Stimulated activated CD4-positive, alpha-beta T cell treated with anti-CD3 and anti-CD28 coated beads, TNF-alpha, amount 100 ng/mL, for 4 hours (primary cell): ENCODE data around the gene ATAD3C.
A peak's percentile ranks its signal among the peaks of the same experiment; 100 is the strongest.
"Not testable (repeated sequence)": the region's sequence is repeated elsewhere in the genome, so short reads cannot be mapped to it uniquely, and the experiment has no call there.

Source experiments
- DNase-seq, 3 experiments: peaks; one replicate each; pipeline ENCODE4 v3.0.0-alpha.2; 2020; ENCODE audit warnings: low read depth in 3 of 3

ATAD3C gene

DNA sequence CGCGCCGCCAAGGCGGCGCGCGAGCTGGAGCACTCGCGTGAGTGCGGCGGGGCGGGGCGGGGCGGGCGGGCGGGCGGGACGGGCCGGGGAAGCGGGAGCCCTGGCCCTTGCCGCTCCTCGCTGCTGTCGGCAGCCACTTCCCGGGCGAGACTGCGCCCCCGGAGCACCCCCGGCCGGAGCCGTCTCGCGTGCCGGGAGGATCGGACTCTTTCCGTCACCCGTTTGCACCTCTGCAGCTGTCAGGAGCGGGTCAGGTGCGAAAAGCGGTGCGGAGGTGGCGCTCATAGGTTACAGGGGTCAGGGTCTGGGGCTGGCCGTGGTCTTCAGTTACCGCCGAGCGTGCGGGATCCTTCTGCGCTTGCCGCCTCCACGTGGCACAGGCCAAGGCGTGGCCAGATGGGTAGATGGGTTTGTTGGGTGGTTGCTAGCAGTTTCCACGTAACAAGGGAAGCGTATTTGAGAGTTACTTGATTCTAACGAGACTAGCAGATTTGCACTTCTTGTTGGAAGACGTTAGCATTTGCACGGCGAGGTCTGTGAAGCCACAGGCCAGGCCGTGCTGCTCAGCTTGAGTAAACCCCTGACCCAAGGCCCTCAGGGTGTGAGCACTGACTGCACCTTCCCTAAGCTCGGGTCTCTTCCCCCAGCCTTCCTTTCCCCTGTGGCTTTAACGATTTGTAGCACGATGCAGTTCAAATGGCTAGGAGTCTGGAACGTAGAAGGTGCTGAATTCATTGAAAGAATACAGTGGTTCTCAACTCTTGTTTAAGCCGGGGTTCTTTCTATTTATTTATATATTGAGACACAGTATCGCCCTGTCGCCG is 22.8 kb downstream of the ATAD3C start:
- DNase-seq: peak in 1 of 3 experiments; percentile 23

DNA sequence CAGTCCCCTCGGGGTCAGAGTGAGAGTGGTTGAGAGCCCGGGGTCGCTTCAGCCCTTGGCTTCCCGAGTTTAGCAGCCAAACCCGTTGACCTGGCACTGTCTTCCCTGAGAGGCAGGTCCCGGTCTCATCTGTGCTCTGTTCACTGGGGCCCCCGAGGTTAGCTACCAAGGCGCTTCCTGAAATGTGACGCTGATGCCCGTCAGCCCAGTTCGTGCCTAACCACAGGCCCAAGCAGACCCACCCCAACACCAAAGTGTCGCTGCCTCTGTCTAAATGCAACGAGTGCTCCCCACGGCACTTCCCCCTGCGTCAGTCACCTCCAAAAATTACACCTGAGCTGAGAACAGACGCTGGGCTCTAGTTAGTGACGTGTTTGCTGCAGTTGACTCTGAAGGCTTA is 26.5 kb downstream of the ATAD3C start:
- not testable (repeated sequence) for DNase-seq

DNA sequence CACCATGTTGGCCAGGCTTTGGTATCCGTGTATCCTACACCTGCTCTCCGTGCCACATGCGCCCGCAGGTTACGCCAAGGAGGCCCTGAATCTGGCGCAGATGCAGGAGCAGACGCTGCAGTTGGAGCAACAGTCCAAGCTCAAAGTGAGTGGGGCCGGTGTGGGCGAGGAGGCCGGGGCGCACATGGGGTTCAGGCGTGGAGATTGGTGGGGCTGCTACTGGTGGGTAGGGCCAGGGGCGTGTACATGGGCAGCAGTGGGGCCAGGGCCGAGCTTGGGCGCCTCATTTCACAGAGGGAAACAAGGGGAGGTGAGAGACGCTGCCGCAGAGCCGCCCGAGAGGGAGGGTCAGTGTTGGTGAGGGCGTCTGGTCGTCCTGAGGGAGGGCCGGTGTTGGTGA is 27.7 kb downstream of the ATAD3C start:
- DNase-seq: no peak

DNA sequence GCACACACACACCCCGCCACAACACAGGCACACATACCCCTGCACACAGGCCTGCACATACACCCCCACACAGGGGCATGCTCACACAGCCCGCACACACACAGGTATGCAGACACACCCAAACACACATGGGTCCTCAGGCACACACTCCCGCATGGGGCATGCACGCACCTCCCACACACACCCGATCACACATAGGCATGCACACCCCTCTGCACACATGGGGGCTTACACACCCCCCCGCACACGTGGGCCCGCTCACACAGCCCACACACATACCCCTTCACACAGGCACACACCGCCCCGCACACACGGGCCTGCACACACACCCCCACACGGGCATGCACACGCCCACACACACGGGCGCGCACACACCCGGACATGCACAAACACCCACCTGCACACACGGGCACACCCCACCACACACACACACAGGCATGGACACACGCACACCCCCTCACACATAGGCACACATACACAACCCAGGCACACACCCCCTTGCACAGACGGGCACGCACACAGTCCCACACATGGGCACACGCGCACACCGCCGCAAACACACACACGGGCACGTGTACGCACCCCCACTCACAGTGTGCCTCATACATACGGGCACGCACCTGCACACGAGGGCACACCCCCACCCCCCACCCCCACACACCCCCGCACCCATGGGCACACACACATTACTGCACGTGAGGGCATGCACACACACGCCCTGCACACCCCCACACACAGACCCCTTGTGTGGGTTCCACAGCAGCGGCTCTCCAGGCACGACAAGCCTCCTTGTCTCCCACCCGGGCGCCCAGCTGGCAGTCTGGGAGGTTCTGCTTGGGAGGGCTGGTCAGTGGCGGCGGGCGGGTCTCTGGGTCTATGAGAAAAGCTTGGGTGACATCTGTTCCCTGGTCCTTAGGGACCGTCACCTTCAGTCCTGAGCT is 30.3 kb downstream of the ATAD3C start:
- DNase-seq: no peak

DNA sequence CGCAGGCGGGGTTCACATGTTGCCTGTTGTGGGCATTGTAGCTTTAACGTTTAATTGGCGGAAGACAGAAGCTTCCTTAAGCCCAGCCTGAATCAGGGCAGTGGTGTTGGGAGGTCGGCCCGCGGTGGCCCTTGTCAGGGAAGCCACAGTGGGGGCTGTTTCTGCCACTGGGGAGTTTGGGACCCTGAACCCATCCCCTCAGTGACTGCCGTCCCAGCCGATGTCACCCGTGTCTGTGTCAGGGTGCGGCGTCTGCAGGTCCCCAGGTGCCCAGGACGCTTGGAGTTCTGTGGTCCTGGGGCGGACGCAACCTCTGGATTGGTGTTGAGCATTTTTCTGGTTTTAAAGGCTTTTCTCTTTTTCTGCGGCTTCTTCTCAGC is 31.0 kb downstream of the ATAD3C start:
- DNase-seq: not testable (repeated sequence)

DNA sequence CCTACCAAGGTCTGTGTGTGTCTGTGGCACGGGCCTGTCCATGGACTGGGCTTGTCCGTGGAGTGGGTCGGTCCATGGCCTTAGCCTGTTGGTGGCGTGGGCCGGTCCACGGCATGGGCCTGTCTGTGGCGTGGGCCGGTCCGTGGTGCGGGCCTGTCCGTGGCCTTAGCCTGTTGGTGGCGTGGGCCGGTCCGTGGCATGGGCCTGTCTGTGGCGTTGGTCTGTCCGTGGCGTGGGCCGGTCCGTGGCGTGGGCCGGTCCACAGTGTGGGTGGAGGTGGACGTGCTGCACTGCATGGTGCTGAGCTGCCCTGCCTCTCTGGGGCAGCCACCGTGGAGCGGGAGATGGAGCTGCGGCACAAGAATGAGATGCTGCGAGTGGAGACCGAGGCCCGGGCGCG is 32.3 kb downstream of the ATAD3C start:
- not testable (repeated sequence) for DNase-seq

DNA sequence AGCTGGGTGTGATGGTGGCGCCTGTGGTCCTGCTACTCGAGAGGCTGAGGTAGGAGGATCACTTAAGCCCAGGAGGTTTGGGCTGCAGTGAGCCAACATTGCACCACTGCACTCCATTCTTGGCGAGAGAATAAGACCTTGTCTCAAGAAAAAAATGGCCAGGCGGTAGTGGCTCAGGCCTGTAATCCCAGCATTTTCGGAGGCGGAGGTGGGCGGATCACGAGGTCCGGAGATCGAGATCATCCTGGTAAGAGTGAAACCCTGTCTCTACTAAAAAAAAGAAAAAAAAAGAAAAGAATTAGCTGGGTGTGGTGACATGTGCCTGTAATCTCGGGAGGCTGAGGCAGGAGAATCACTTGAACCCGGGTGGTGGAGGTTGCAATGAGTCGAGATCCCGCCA is 33.4 kb downstream of the ATAD3C start:
- DNase-seq: no peak

DNA sequence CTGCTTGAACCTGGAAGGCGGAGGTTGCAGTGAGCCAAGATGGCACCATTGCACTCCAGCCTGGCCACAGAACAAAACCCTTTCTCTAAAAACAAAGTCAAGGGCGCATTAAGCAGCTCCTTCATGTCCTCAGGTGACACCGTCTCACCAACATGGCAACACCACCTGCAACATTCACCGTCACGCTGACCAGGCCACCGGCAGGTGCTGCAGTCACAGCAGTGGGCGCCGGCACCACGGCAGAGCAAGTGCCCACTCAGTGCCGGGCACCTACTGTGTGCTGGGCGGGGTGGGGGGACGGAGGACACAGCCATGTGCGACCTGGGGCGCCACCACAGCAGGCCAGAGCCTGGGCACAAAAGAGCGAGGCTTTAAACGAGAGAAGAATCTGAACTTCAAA is 34.2 kb downstream of the ATAD3C start:
- DNase-seq: no peak

DNA sequence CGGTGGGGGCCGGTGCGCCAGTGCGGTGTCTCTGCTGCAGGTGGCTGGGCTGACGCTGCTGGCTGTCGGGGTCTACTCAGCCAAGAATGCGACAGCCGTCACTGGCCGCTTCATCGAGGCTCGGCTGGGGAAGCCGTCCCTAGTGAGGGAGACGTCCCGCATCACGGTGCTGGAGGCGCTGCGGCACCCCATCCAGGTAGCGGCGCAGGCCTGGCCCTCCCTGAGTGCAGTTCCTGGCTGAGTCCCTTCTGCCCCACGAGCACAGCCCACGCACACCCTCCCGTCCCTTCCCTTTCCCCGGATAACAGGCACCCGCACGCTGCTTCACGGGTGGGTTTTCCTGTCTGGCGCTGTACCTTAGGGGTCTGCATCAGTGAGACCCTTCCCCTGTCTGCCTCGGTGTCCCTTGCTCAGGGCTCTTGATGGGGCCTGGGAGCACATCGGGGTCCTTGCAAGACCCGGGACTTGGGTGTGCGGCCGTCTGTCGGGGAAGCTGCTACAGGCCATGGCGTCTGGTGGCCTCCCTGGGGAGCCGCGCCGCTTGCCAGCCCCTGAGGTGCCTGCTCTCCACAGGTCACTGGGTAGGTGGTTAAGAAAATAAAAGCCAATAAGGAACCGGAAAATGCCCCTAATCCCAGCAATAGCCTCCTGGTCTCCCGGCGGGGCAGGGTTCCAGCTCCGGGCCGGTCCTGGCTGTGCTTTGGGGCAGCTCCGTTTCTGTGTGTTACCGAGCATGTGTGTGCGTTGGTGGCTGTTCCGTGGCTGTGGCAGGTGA is 35.7 kb downstream of the ATAD3C start:
- not testable (repeated sequence) for DNase-seq

DNA sequence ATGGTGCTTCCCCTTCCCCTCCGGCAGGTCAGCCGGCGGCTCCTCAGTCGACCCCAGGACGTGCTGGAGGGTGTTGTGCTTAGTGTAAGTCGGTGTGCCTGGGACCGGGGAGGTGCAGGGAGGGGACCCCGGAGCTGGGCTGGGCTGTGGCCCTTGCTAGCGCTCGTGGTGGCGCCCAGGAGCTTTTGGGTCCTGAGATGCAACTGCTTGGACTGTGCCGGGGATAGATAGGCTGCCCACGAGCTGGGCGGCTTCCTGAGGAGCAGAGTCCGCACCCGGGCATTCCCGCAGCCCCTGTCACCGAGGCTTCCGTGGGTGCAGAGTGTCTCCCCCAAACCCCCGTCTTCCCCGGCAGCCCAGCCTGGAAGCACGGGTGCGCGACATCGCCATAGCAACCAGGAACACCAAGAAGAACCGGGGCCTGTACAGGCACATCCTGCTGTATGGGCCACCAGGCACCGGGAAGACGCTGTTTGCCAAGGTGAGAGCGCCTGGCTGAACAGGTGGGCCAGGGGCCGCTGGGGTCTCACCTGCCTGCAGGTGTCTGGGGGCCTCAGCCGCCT is 36.3 kb downstream of the ATAD3C start:
- DNase-seq: not testable (repeated sequence)

DNA sequence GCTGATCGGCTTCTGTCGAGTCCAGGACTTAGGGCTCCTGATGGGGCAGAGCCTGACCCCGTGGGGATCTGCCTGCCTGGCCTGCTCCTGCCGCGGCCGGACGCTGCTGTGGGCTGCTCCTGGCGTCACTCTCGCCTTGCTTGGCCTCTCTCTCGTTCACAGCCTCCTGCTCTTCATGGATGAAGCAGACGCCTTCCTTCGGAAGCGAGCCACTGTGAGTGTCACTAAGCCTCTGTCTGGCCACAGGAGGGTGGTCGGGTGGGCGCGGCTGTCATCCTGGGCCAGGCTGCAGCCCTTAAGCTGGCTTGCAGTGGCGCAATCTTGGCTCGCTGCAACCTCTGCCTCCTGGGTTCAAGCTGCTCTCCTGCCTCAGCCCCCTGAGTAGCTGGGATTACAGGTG is 38.2 kb downstream of the ATAD3C start:
- DNase-seq: no peak

DNA sequence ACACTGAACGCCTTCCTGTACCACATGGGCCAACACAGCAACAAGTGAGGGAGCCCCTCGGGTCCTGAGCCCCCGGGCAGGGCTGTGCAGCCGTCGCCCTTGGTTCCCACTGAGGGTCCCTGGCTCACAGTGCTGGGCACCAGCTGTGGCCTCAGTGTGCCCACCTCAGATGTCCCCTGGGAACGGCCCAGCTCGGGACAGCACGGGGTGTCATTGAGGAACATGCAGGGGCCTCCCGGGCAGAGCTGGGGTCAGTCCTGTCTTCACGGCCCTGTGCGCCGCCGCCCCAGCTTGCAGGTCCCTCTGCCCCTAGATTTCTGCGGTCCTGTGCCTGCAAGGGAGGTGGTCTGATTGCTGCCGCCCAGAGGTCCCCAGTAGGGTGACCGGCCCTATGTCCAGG is 39.7 kb downstream of the ATAD3C start:
- DNase-seq: no peak

DNA sequence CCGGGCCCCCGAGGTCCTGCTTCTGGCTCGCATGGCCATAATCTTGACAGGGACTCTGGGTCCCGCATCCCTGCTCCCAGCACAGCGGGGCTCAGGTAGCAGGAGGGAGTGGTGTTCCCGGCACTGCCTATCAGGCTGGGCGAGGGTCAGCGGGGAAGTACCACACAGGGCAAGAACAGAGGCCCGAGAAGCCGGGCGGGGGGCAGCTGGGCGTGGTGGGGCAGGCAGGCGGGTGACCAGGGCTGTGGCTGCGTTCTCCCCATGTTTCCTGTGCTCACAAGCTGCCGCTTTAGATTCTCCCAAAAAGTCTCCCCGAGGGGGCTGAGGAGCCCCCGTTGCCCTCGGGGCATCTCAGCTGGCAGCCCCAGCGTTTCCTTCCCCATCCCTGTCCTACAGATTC is 40.4 kb downstream of the ATAD3C start:
- DNase-seq: no peak

DNA sequence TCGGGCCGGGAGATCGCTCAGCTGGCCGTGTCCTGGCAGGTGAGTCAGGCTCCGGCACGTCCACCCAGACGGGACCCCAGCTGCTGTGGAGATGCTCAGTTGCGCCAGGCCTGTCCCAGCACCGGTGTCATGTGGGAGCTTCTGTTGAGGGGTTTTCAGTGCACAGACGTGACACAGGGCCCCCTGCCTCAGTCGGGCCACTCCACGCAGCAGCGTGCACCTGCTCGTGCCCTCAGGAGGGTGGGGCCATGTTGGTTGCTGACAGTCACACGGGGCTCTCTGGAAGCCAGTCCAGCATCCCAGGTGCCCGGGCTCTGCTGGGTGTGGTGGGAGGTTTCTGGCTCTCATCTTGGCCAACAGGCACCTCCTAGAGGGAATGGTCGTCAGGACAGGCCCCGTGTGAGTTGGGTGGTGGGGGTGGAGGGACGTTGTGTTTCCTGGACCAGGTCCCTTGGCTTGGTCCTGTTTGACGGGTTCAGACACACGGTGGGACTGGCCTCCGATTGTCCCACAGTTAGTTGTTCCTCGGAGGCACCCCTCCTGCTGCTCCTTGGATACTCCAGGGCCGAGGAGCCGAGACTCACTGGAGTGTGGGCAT is 41.2 kb downstream of the ATAD3C start:
- DNase-seq: no peak

DNA sequence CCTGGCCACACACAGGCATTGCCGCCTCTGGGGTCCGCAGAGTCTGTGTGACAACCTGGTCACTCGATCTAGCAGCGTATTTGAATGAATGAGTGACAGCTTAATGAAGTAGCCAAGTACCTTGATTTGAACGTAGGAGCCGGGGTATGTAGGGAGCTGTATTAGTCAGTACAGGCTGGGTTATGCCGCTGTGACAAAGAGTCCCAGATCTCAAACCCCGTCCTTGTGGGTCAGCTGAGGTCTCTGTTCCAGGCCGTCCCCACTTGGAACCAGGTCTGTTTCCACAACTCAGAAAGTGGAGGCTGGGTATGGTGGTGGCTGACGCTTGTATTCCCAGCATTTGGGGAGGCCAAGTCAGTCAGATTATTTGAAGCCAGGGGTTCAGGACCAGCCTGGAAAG is 42.1 kb downstream of the ATAD3C start:
- no peak for DNase-seq

DNA sequence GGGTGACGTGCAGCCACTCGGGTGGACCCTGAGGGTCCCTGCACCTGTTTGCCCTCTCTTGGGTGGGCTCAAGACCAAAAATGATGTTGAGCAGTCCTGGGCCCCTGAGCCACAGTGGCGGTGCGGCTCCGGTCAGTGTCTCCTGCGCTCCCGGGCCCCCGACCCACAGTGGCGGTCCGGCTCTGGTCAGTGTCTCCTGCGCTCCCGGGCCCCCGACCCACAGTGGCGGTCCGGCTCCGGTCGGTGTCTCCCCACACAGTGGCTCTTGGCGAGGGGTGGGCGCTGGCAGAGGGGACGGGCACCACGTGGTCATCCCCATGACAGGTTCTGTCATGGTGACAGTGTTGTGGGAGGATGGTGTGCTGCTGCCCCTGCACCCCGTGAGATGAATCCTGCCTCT is 44.8 kb downstream of the ATAD3C start:
- not testable (repeated sequence) for DNase-seq

DNA sequence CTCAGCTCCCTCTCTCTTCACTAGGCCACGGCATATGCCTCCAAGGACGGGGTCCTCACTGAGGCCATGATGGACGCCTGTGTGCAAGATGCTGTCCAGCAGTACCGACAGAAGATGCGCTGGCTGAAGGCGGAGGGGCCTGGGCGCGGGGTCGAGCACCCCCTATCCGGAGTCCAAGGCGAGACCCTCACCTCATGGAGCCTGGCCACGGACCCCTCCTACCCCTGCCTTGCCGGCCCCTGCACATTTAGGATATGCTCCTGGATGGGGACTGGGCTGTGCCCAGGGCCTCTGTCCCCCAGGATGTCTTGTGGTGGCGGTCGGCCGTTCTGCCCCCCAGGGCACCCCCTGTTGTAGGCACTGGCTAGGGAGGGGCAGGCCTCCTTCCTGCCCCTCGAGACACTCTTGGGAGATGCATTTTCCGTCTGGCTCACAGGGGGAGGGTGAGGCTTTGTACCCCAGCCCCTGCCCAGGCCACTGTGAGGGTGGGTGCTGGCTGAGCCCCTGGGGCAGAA is 46.0 kb downstream of the ATAD3C start:
- not testable (repeated sequence) for DNase-seq

DNA sequence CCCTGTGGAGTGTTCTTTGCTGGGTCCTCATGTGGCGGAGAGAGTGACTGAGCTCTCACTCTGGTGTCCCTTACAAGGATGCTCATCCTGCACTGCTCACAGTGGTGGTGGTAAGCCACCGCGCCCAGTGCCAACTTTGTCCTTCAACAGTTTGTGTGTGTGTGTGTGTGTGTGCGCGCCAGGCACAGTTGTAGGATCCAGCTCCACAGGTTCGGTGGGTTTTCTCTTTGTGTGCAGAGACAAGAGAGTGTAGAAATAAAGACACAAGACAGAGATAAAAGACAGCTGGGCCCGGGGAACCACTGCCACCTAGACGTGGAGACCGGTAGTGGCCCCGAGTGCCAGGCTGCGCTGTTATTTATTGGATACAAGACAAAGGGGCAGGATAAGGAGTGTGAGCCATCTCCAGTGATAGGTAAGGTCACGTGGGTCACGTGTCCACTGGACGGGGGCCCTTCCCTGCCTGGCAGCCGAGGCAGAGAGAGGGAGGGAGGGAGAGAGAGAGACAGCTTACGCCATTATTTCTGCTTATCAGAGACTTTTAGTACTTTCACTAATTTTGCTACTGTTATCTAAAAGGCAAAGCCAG is 55.4 kb downstream of the ATAD3C start:
- DNase-seq: peak; percentile 35 to 53 (median 40)

DNA sequence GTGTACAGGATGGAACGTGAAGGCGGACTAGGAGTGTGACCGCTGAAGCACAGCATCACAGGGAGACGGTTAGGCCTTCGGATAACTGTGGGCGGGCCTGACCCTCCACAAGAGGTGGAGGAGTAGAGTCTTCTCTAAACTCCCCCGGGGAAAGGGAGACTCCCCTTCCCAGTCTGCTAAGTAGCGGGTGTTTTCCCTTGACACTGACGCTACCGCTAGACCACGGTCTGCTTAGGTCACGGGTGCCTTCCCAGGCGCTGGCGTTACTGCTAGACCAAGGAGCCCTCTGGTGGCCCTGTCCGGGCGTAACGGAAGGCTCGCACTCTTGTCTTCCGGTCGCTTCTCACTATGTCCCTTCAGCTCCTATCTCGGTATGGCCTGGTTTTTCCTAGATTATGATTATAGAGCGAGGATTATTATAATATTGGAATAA is 55.9 kb downstream of the ATAD3C start:
- DNase-seq: not testable (repeated sequence)

DNA sequence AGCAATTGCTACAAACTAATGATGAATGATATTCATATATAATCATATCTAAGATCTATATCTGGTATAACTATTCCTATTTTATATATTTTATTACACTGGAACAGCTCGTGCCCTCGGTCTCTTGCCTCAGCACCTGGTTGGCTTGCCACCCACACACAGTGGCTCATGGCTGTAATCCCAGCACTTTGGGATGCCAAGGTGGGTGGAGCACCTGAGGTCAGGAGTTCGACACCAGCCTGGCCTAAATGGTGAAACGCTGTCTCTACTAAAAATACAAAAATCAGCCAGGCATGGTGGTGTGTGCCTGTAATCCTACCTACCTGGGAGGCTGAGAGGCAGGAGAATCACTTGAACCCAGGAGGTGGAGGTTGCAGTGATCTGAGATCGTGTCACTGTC is 56.3 kb downstream of the ATAD3C start:
- DNase-seq: not testable (repeated sequence)

DNA sequence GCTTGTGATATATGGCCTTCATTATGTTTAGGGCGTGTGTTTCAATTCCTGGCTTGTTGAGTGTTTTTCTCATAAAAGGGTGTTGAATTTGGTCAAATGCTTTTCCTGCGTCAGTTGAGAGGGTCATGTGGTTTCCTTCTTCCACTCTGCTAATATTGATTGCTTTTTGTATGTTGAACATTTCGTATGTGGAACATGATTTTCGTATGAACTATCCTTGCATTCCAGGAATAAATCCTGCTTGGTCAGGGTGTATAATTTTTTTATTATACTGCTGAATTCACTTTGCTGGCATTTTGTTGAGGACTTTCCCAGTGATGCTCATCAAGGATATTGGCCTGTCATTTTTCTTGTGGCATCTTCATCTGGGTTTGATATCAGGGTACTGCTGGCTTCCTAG is 57.8 kb downstream of the ATAD3C start:
- DNase-seq: no peak
